IMR-90 (cell line): ENCODE results near the gene FEM1A. TPM values are rescaled to one million over a fixed set of nuclear protein-coding genes. Genes with fewer than 3 reads are reported as not detected.

Experiments used
- ATAC-seq: fragments of 200-7000 bp; cut with Tn5 transposase; 2 replicates; pipeline ENCODE4 v1.9.1; 2020; ENCODE audit warnings: low read depth, mild to moderate bottlenecking, moderate library complexity
- BruUV-seq: library from RNA; stranded (reverse); fragments of 400-500 nt; replicated peaks from 2 replicates; lab custom pipeline; 2021; lab: Mats Ljungman, UMichigan
- CTCF ChIA-PET: fragments of 300-600 bp; formaldehyde crosslinking; extraction: SDS; loops from one replicate; lab custom pipeline; 2021; ENCODE audit warnings: antibody characterized with exemption; lab: Yijun Ruan, JAX
- POLR2A ChIA-PET: fragments of 300-600 bp; sonication (Branson Sonifier 250); formaldehyde crosslinking; loops from one replicate; lab custom pipeline; 2022; ENCODE audit warnings: antibody characterized with exemption; ENCODE audit not compliant: unreplicated experiment; lab: Charles Lee
- DNase-seq: peaks from one replicate; pipeline ENCODE4 v3.0.0; 2013
- H2AFZ ChIP-seq: replicated peaks from 2 replicates; pipeline ENCODE3; 2013; ENCODE audit warnings: low read length, mild to moderate bottlenecking; ENCODE audit not compliant: poor library complexity
- H2AK5ac ChIP-seq: 2 replicates; pipeline ENCODE4 v1.6.1; 2013; ENCODE audit warnings: low read depth, low read length, inconsistent platforms
- H2AK9ac ChIP-seq: replicated peaks from 2 replicates; pipeline ENCODE3; 2013; ENCODE audit warnings: mild to moderate bottlenecking, low read depth, low read length, moderate library complexity; ENCODE audit not compliant: poor library complexity
- H2BK120ac ChIP-seq: 2 replicates; pipeline ENCODE4 v1.6.1; 2013; ENCODE audit warnings: low read depth, low read length, inconsistent platforms
- H2BK15ac ChIP-seq: 3 replicates; pipeline ENCODE4 v1.6.1; 2013; ENCODE audit warnings: low read depth, low read length, inconsistent platforms
- H2BK20ac ChIP-seq: 2 replicates; pipeline ENCODE4 v1.6.1; 2013; ENCODE audit warnings: low read depth, mild to moderate bottlenecking, inconsistent platforms, low read length, moderate library complexity
- H2BK5ac ChIP-seq: 2 replicates; pipeline ENCODE4 v1.6.1; 2013; ENCODE audit warnings: mild to moderate bottlenecking, low read depth, low read length, inconsistent platforms; ENCODE audit not compliant: poor library complexity, severe bottlenecking
- H3K14ac ChIP-seq: replicated peaks from 2 replicates; pipeline ENCODE4 v1.6.1; 2013; ENCODE audit warnings: low read depth, low read length, inconsistent platforms
- H3K18ac ChIP-seq: 2 replicates; pipeline ENCODE4 v1.6.1; 2013; ENCODE audit warnings: low read depth, low read length, control low read depth
- H3K23ac ChIP-seq: 2 replicates; pipeline ENCODE4 v1.6.1; 2013; ENCODE audit warnings: low read depth, low read length, inconsistent platforms
- H3K27ac ChIP-seq: 2 replicates; pipeline ENCODE4 v1.5.1; 2013; ENCODE audit warnings: mild to moderate bottlenecking, control low read depth, low read length; ENCODE audit not compliant: insufficient read depth
- H3K27me3 ChIP-seq: 2 replicates; pipeline ENCODE4 v1.6.1; 2013; ENCODE audit warnings: low read length; ENCODE audit not compliant: control insufficient read depth, insufficient read depth
- H3K36me3 ChIP-seq: 2 replicates; pipeline ENCODE4 v1.6.1; 2013; ENCODE audit warnings: low read length, mixed read lengths; ENCODE audit not compliant: control insufficient read depth, insufficient read depth
- H3K4ac ChIP-seq: 2 replicates; pipeline ENCODE4 v1.6.1; 2013; ENCODE audit warnings: low read depth, low read length, inconsistent platforms
- H3K4me1 ChIP-seq: 2 replicates; pipeline ENCODE4 v1.6.1; 2013; ENCODE audit warnings: low read length, mixed read lengths; ENCODE audit not compliant: control insufficient read depth, insufficient read depth
- H3K4me2 ChIP-seq: 2 replicates; pipeline ENCODE4 v1.6.1; 2013; ENCODE audit warnings: low read depth, mild to moderate bottlenecking, control low read depth, low read length, moderate library complexity
- H3K4me3 ChIP-seq: 2 replicates; pipeline ENCODE4 v1.5.1; 2013; ENCODE audit warnings: low read depth, mild to moderate bottlenecking, control low read depth, low read length, moderate library complexity; ENCODE audit not compliant: insufficient read depth
- H3K56ac ChIP-seq: 2 replicates; pipeline ENCODE4 v1.6.1; 2013; ENCODE audit warnings: low read length, inconsistent platforms; ENCODE audit not compliant: insufficient read depth; ENCODE audit errors: extremely low read depth
- H3K79me1 ChIP-seq, 2 experiments: 2 replicates each; pipeline ENCODE4 v1.6.1; 2013; ENCODE audit warnings: low read length in 2 of 2, inconsistent platforms in 1 of 2, low read depth in 1 of 2
- H3K9ac ChIP-seq: 2 replicates; pipeline ENCODE4 v1.6.1; 2013; ENCODE audit warnings: low read depth, low read length, control low read depth
- H3K9me1 ChIP-seq: 2 replicates; pipeline ENCODE4 v1.6.1; 2013; ENCODE audit warnings: low read length, inconsistent platforms; ENCODE audit not compliant: insufficient read depth
- H3K9me3 ChIP-seq: 2 replicates; pipeline ENCODE4 v1.6.1; 2013; ENCODE audit warnings: low read length; ENCODE audit not compliant: control insufficient read depth, insufficient read depth
- H4K20me1 ChIP-seq: 2 replicates; pipeline ENCODE4 v1.6.1; 2013; ENCODE audit warnings: low read length, inconsistent platforms; ENCODE audit not compliant: insufficient read depth
- H4K5ac ChIP-seq: 2 replicates; pipeline ENCODE4 v1.6.1; 2013; ENCODE audit warnings: mild to moderate bottlenecking, low read depth, low read length, control low read depth
- H4K8ac ChIP-seq, 2 experiments: 2 replicates each; pipeline ENCODE4 v1.6.1; 2013; ENCODE audit warnings: low read depth in 2 of 2, low read length in 2 of 2, control low read depth in 1 of 2, inconsistent platforms in 1 of 2
- H4K91ac ChIP-seq: 2 replicates; pipeline ENCODE4 v1.6.1; 2013; ENCODE audit warnings: low read depth, low read length, inconsistent platforms; ENCODE audit not compliant: insufficient read depth
- BHLHE40 ChIP-seq: fragments of 150-350 bp; IDR thresholded peaks from 2 replicates; pipeline ENCODE4 v1.6.1; 2016; ENCODE audit warnings: mild to moderate bottlenecking, low read depth, low read length
- CEBPB ChIP-seq: IDR thresholded peaks from 2 replicates; pipeline ENCODE4 v1.6.1; 2012; ENCODE audit warnings: low read depth, low read length, improper control_type of control experiment
- CHD1 ChIP-seq: IDR thresholded peaks from 2 replicates; pipeline ENCODE4 v1.6.1; 2012; ENCODE audit warnings: low read depth, low read length, improper control_type of control experiment
- FOS ChIP-seq: fragments of 150-350 bp; IDR thresholded peaks from 2 replicates; pipeline ENCODE4 v1.6.1; 2016; ENCODE audit warnings: low read depth, low read length
- MAFK ChIP-seq: IDR thresholded peaks from 2 replicates; pipeline ENCODE4 v1.6.1; 2012; ENCODE audit warnings: low read depth, low read length, improper control_type of control experiment
- MAZ ChIP-seq: IDR thresholded peaks from 2 replicates; pipeline ENCODE4 v1.6.1; 2012; ENCODE audit warnings: low read depth, mild to moderate bottlenecking, low read length, improper control_type of control experiment, moderate library complexity, borderline replicate concordance
- NFE2L2 ChIP-seq: fragments of 150-350 bp; IDR thresholded peaks from 2 replicates; pipeline ENCODE4 v1.6.1; 2016; ENCODE audit warnings: low read depth, mild to moderate bottlenecking, low read length
- POLR2A ChIP-seq: IDR thresholded peaks from 2 replicates; pipeline ENCODE4 v1.6.1; 2012; ENCODE audit warnings: mild to moderate bottlenecking, low read depth, low read length
- RAD21 ChIP-seq: IDR thresholded peaks from 2 replicates; pipeline ENCODE4 v1.6.1; 2012; ENCODE audit warnings: low read length, improper control_type of control experiment
- RCOR1 ChIP-seq: IDR thresholded peaks from 2 replicates; pipeline ENCODE4 v1.6.1; 2012; ENCODE audit warnings: mild to moderate bottlenecking, low read length, improper control_type of control experiment; ENCODE audit not compliant: insufficient replicate concordance
- RFX5 ChIP-seq: IDR thresholded peaks from 2 replicates; pipeline ENCODE4 v1.8.0; 2012; ENCODE audit warnings: low read depth, mild to moderate bottlenecking, low read length, moderate library complexity
- SMC3 ChIP-seq: fragments of 150-350 bp; IDR thresholded peaks from 2 replicates; pipeline ENCODE4 v1.6.1; 2016; ENCODE audit warnings: low read depth, mild to moderate bottlenecking, antibody characterized with exemption, low read length, moderate library complexity
- WGBS, 2 experiments: methylation state at CpG; one replicate each; pipeline versions ENCODE4 v1.1.5 to v1.1.7; 2013; ENCODE audit warnings: missing lambda C conversion rate in 2 of 2; ENCODE audit not compliant: insufficient read length in 1 of 2; ENCODE audit errors: extremely low coverage in 2 of 2; 5-methylcytosine and 5-hydroxymethylcytosine counted together
- dilution Hi-C: fragments of 300-500 bp; cut with HindIII; formaldehyde crosslinking; loops from one replicate; pipeline ENCODE4 v1.14.3; 2018; ENCODE audit warnings: low sequenced_read_pairs; ENCODE audit not compliant: unreplicated experiment
- in situ Hi-C: fragments of 300-500 bp; cut with MboI; formaldehyde crosslinking; loops from 3 replicates; pipeline ENCODE4 v1.14.3; 2019; ENCODE audit warnings: low sequenced_read_pairs, inconsistent platforms, mixed read lengths
- intact Hi-C: fragments of 100-400 bp; cut with micrococcal nuclease; formaldehyde crosslinking; loops from 2 replicates; pipeline ENCODE4 v1.10.0; 2022
- polyA plus RNA-seq, 3 experiments: library from polyadenylated mRNA; depleted of rRNA; stranded (reverse); fragments of >200 nt; gene quantifications; 2 replicates each; pipeline ENCODE4 v1.2.3, GENCODE V29; 2012; ENCODE audit warnings: low replicate concordance in 1 of 3
- total RNA-seq: library from RNA; depleted of rRNA; stranded (reverse); fragments of >200 nt; gene quantifications from 2 replicates; pipeline ENCODE4 v1.2.3, GENCODE V29; 2012
- TF ChIP-seq, protein P1 (sequence below): conservative IDR thresholded peaks from 2 replicates; pipeline ENCODE4 v1.5.1; 2012; ENCODE audit warnings: mild to moderate bottlenecking, low read depth, low read length, improper control_type of control experiment
- TF ChIP-seq, protein P2 (sequence below): fragments of 150-350 bp; IDR thresholded peaks from 2 replicates; pipeline ENCODE4 v1.6.1; 2017; ENCODE audit warnings: mild to moderate bottlenecking, antibody characterized with exemption, low read length, low read depth

Gene FEM1A
- total and polyA plus RNA-seq, 2 of the 4 experiments (the other 2 are of a cell fraction), result 5.3 to 8.8 TPM

DNA sequence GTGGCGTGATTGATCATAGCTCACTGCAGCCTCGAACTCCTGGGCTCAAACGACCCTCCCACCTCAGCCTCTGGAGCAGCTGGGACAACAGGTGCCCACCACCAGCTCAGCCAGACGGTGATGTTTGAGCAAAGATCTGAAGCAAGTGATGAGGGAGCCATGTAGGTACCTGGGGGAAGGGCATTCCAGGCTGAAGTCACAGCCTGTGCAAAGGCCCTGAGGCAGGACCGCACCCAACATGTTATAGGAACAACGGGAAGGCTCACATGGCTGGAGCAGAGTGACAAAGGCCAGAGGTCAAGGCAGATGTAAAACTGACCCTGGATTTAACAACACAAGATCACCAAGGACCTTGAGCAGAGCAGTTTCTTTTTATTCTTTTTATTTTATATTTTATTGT, 14.8 kb downstream of the FEM1A start:
- Histone ChIP-seq H3K23ac (no peak overlapping the region), H2BK120ac (no peak overlapping the region), H3K79me1 (no peaks in the 10 kb centered on the region), H3K4me3 (no peak overlapping the region), H4K5ac (no peak overlapping the region), H3K36me3 (no peaks in the 10 kb centered on the region), H3K4ac (no peak overlapping the region), H3K27me3 (no peaks in the 10 kb centered on the region), H2AK5ac (0 out of 2 replicates have a peak overlapping the region, but pooled peaks have one; percentile 28), H3K9ac (no peak overlapping the region), H2BK15ac (no peak overlapping the region), H4K8ac (no peak overlapping the region), H3K56ac (no peak overlapping the region), H3K14ac (no peak overlapping the region), H2BK5ac (no peak overlapping the region), H2AFZ (no peak overlapping the region), H2AK9ac (no peak overlapping the region), H3K9me1 (no peaks in the 10 kb centered on the region), H4K20me1 (no peaks in the 10 kb centered on the region), H3K4me2 (no peak overlapping the region), H3K27ac (no peak overlapping the region), H3K4me1 (no peaks in the 10 kb centered on the region), H2BK20ac (no peak overlapping the region), H3K9me3 (no peaks in the 10 kb centered on the region), H3K18ac (no peak overlapping the region), H4K91ac (no peak overlapping the region)
- WGBS, 2 experiments, result no CpG with 5 or more reads among the region's 6 CpGs
- in situ Hi-C loops (loop anchor here (5.0 kb wide), 2 partner anchors 106 to 226 kb away; no protein-coding TSS in a partner anchor), intact Hi-C loops (no loop called here), dilution Hi-C loops (no loop called here)
- BruUV-seq, result no TSS peak
- no peak for ATAC-seq
- POLR2A ChIA-PET, result interaction anchor here (0.6 kb wide), 1 partner anchor 44 kb away, joined by 4 read pairs; no protein-coding TSS in a partner anchor
- CTCF ChIA-PET, result interaction anchor here (0.6 to 1.0 kb wide), 2 partner anchors 67 to 121 kb away, joined by 4 read pairs; no protein-coding TSS in a partner anchor
- DNase-seq, result no peak
- no peak for TF ChIP-seq RFX5
- TF ChIP-seq CHD1, result no peak
- no peak for TF ChIP-seq MAFK
- TF ChIP-seq, protein P1, sequence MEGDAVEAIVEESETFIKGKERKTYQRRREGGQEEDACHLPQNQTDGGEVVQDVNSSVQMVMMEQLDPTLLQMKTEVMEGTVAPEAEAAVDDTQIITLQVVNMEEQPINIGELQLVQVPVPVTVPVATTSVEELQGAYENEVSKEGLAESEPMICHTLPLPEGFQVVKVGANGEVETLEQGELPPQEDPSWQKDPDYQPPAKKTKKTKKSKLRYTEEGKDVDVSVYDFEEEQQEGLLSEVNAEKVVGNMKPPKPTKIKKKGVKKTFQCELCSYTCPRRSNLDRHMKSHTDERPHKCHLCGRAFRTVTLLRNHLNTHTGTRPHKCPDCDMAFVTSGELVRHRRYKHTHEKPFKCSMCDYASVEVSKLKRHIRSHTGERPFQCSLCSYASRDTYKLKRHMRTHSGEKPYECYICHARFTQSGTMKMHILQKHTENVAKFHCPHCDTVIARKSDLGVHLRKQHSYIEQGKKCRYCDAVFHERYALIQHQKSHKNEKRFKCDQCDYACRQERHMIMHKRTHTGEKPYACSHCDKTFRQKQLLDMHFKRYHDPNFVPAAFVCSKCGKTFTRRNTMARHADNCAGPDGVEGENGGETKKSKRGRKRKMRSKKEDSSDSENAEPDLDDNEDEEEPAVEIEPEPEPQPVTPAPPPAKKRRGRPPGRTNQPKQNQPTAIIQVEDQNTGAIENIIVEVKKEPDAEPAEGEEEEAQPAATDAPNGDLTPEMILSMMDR, result no peak
- no peak for TF ChIP-seq CEBPB
- TF ChIP-seq POLR2A, result no peak
- TF ChIP-seq MAZ, result no peak
- no peak for TF ChIP-seq NFE2L2
- TF ChIP-seq, protein P2, sequence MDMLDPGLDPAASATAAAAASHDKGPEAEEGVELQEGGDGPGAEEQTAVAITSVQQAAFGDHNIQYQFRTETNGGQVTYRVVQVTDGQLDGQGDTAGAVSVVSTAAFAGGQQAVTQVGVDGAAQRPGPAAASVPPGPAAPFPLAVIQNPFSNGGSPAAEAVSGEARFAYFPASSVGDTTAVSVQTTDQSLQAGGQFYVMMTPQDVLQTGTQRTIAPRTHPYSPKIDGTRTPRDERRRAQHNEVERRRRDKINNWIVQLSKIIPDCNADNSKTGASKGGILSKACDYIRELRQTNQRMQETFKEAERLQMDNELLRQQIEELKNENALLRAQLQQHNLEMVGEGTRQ, result no peak
- no peak for TF ChIP-seq FOS
- TF ChIP-seq RCOR1, result no peak
- no peak for TF ChIP-seq RAD21
- no peak for TF ChIP-seq SMC3
- no peak for TF ChIP-seq BHLHE40
